Endometrial microvascular endothelial cells (primary cell): ENCODE measurements around the gene TRPV6. TPM values are rescaled to one million over a fixed set of nuclear protein-coding genes. Genes with fewer than 3 reads are reported as not detected.

Experiments
- in situ Hi-C: cut with HindIII; loops from 2 replicates; pipeline ENCODE4 v1.10.0; 2017; ENCODE audit warnings: low sequenced_read_pairs, low pct_unique_long_range_greater_than_20kb; ENCODE audit errors: inconsistent ontology term
- total RNA-seq: library from RNA; depleted of rRNA; stranded (reverse); fragments of >200 nt; gene quantifications from one replicate; pipeline ENCODE4 v1.2.3, GENCODE V29; 2015; ENCODE audit errors: inconsistent ontology term

TRPV6 gene
- total RNA-seq, 1 donor from 2014 or later = not detected

DNA sequence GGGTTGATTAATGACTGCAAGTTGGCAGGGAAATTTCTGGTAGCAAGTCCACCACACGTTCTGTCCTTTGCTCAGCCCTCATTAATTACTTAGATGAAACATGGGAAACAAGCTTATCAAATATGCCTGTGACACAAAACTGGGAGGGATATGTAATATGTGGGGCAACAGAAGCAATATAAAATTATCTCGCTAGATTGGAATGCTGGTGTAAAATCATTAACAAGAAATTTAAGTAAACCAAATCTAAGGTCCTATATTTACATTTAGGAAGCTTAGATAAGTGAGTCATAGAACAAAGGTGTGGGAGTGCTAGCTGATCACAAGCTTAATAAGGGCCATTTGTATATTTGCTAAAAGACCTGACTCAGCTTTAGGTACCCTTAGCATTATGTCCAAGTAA, 24.5 kb upstream of the TRPV6 start:
- in situ Hi-C loops = no loop called here

DNA sequence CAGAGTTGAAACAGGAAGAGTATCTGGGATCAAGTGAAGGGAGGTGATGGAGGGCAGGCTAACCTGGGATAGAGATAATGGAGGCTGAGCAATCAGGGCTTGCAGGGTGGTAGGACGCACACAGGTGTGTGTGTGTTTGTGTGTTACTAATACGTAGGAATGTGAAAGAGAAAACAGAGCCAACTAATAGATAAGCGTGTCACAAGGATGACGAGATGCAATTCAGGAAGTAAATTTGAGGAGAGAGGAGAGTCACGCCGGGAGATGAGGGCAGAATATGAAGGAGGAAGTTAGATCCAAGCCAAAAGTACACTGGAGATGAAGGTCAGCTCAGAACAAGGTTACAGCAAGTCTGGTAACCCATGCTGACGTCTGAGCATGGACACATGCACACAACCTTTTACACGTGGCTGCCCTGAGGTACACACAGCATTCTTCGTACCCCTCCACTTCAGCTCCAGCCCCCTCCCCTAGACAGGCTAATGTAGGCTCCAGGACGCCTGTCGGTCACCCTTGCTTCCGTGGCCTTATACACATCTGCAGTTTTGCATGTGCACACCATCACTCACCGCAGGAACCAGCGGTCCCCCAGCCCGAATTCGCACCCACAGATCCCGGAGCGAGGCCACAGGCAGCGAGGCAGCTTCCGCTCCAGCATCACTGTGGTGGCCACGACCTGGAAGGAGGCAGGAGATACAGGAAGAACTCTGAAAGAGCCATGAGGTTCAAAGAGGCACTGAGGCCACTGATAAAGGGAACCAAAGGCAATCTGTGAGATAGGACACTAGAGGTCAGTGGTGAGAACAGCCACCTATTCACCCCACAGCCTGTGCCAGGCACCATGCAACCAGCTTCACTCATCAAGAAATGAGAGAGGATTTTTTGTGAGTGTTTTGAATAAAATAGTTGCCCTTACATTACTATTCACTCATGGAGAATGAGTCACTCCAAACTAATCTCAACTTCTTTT, 23.7 kb upstream of the TRPV6 start:
- in situ Hi-C loops = no loop called here

DNA sequence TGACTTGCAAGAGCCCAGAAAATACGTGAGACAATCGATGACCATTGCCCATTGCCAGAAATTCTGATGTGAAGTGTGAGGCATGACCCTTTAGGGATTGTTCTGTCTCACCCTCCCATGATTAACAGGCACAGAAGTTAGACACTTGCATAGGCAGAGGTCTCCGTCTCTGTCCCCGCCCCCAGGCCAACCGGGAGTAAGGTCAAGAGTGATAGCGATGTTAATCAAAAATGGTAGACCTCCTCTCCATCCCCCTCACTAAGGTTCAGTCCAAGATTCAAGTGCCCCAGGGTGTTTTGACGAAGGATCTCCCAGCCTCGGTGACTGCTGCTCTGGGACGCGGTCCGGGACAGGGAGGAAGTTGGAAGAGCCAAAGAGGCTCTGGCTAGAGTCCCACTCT, 22.7 kb upstream of the TRPV6 start:
- in situ Hi-C loops = no loop called here

DNA sequence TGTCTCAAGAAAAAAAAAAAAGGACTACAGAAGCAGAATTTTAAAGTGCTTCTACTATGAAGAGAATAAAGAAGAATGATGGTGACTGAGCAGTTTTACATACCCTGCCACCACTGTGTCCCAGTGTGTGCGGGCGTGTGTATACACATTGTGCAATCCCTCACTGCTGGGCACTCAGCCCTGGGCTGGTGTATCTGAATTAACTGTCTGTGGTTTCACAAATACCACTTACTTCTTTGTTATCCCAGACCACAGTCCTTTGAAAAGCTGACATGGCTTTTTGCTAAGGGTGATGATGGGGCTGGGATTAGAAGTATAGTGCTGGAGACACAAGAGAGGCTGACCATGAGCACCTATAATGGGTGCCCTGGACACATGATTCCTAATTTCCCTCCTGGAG, 21.1 kb upstream of the TRPV6 start:
- in situ Hi-C loops = no loop called here

DNA sequence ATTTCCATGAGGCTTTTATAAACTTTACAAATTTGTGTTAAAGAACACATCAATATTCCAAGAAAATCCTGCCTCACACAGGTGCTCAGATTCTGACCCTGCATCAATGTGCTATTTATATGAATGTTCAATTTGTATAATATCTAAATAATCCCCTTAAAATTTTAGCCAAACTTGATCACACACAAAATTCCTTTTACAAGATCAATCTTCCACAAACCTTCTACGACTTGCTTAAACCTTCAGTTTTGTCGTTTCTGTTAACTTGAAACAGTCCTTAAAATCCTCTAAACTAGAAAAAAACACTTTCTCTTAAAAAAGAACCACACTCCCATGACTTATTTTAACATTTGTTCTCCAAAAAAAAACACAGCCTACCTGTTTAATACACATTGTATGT, 20.2 kb upstream of the TRPV6 start:
- in situ Hi-C loops = no loop called here

DNA sequence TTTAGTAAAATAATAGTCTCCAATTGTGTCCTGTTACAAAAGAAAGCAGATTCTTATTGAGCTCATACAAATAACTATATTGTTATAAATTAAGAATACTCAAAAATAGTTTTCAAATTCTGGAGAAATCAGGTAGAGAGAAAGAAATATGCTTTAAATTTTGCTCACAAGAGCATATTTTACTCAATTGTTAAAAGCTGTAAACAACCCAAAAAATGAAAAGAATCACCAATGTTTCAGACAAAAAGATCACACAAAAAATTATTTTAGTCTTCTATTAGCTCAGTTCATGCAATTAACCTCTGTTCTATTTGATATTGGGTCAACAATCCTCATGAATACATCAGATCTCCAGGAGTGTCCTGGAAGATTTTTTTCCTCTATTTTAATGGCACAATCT, 18.6 kb upstream of the TRPV6 start:
- in situ Hi-C loops = no loop called here

DNA sequence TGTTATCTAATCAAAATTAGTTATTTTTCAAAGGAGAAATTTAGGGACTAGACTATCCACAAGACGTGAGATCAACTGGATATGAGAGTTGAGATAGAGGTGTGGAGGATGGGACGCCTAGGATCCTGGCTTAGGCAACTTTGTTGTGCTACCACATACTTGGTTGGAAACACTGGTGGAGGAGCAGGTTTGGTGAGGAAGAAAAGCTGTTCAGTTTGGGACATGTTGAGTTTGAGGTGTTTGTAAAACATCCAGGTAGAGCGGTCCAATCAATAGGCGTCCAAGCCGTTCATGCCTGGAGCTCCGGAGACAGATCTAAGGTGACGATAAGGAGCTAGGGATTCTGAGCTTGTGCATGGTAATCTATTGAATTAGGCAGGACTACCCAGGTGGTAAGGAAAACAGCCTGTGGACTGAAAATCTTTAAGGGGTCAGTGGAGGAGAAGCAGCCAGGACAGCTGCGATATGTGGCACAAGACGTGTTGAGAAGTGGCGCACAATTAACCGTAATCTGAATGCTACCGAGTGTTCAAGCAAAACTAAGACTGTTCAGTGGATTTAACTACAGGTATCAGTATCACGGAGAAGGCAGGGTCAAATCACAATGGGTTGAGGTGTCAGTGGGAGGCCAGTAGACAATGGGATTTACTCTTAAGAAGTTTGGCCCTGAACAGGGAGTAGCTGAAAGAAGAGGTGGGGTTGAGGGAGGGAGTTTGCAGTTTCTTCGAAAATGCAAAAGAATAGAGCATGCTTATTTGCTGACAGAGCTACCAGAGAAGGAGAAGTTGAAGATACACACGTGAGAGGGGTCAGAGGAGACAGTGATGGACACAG, 16.1 kb upstream of the TRPV6 start:
- in situ Hi-C loops = no loop called here

DNA sequence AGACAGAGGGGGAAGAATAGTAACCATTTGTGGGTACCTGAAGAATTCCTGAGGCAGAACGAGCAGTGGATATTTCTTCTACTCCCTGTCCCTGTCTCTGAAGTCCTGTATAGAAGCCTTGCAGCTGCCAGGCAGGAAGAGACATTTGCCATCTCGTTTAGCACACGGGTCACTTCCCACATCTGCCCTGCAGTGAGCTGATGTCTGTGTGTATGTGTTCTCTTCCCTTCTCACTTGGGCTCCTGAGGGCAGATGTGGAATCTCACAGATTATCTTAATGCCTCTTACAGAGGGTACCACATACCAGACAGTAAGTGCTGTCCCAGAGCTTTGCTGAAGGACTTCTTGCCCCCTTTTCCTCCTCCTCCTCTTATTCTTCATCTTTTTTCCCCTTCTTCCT, 14.1 kb upstream of the TRPV6 start:
- in situ Hi-C loops = no loop called here

DNA sequence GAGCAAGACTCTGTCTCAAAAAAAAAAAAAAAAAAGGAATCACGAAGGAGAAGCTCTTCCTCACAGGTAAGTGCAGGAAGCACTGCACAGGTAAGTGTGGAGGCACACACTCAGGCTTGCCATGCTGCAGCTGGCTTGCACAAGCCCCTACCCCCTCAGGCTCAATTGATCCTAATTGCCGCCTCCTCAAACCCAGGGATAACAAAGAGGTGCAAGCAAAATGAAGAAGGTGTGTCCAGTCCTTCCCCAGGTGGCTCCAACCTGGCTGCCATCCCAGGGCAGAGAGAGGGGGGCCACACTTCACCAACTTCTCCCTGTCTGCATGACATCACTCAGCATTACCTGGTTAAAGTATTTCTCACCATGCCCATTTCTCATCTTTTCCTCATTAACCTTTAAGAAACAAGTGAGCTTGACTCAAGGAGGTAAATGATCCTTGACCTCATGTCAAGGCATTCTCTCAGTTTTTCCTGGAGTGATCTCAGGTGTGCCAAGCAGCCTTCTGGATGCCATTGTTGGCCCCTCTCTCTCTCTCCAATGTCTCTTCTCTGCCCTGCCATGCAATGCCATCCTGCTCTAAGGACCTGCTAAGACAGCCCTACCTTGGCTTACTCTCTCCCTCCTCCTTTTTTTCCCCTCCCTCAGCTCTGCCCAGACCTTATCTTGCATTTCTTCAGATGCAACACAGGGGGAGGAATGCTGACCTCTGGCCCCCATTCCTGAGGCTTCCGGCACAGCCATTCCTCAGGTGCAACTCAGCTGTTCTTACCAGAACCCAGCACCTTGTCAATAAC, 13.0 kb upstream of the TRPV6 start:
- in situ Hi-C loops = no loop called here

DNA sequence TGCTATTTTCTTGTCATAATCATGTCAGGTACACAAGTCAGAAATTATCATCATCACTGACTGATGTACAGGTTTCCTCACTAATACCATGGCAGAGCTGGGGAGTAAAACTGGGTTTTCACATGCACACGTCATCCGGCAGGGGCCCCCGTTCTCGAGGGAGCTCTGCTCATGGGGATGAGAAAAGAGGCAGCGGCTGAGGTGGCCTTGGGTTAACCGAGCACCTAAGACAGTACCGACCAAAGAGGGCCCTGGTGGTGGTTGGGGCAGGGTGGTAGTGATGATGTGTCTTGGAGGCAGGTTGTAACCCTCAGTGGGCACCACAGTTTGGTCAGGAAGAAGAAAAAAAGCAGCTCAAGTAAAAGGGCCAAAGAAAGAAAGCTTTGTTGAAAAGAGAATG, 12.1 kb upstream of the TRPV6 start:
- in situ Hi-C loops = no loop called here

DNA sequence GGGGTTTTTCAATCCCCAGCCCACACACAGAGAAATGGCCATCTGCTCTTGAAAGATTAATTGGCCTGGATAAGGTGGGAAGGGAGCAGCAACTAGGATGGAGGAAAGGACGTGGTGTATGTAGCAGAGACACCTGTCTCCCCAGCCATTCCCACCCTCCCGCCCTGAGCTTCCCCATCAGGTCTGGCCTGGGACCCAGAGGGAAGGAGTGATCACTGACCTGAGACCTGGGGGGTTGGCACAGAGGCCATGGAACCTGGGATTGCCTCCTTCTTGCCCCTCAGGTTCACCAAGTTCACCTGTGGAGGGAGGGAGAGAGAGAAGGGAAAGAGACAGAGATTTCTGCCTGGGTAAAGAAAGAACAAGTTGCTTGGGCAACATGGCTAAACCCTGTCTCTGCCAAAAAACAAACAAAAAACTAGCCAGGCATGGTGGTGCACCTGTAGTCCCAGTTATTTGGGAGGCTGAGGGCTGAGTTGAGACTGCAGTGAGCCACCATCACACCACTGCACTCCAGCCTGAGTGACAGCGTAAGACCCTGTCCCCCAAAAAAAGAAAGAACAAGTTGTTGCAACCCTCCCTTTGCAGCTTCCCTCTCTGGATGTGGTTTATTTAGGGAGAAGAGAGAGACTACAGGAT, 11.3 kb upstream of the TRPV6 start:
- in situ Hi-C loops = no loop called here

DNA sequence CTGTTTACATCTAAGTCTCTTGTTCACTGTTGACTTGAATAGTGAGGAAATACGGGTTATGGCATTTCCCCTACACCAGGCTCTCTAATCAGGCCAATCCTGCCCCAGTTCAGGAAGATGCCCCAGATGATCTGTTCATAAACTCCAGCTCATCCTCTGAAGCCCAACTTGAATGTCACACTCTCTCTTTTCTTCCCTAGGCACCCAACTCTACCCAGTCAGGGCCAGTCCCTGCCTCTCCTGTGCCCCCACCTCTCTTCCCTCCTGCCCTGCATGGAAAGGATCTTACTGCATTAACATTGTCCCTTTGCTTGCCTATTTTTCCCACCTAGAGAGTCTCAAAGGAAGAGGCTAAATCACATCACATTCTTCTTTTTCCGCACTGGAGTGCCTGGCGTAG, 10.6 kb upstream of the TRPV6 start:
- in situ Hi-C loops = no loop called here

DNA sequence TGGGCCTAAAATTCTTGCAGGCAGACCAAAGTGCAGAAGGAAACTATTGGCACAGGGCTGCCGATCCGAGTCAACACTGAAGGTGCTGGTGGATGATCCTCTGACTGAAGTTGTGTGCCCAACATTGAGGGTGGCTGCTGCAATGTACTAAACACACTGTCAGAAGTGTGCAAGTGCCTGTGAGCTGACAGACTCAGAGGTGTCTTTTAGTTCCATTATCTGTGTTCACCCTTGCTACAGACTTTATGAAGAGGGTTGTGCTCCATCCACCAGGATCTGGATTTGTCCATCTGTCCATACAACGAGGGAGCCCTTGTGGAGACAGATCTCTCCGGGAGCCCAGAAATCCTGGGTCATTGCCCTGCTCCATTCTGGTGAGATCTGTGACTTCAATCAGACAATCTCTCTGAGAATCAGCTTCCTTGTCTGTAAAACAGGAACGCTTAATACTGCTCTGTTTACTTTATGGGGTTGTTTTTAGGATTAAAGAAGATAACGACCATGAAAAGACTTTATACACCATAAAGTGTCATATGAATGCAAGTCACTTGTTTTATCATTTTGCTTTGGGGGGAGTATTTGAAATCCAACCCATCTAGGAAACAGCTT, 9.5 kb upstream of the TRPV6 start:
- in situ Hi-C loops = no loop called here

DNA sequence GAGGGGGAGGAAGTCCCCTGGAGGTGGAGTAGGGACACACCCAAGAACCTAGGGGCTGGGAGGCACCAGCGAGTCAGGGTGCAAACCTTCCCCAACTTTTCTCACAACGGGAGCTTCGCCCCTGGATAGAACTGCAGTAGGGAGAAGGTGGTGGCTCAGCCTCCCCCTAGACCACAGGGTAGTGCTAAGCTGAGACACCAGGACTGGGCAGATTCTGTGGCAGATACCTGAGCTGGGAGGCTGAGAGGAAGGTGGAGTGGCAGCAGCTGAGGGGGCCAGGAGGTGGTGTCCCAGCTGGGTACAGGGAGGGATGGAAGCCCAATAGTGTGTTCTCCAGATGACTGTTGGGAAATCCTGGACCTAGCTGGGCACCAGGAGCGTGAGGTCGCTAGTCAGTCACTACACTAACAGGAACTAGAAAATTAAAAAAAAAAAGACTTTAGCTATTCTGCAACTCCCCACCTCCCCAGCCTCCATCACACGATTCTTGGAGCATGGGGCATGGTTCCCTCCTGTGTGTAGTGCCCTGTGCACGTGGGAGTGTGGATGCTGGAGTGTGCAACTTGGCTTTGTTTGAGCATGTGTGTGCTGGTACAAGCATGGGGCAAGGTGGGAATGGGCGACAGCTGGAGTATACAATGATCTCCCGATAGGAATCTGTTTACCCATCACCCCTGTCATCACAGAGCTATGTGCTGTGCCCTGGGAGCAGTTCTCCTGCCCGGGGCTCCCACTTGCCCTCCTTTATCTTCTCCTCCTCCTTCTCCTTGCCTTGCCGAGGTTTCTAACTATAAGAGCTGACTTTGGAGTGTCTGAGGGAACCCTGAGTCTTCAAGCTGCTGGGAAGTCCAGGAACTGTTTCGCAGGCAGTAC, 8.8 kb upstream of the TRPV6 start:
- in situ Hi-C loops = no loop called here

DNA sequence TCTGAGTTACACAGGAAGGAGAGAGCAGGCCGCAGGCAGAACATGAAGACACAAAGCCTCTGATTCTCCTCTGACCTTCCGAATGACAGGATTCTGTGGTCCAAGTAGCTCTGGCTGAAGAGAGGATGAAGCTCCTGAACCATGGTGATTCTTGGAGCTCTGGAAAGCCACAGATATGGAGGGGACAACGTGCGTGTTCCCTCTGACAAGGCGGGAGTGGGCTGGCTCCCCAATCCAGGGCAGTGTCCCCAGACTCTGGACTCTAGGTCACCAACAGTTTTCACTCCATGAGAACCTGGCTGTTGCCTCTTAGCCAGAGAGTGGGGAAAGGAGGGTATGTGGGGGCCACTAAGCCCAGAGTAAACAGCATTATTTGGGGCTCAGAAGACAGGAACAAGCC, 7.4 kb upstream of the TRPV6 start:
- in situ Hi-C loops = no loop called here

DNA sequence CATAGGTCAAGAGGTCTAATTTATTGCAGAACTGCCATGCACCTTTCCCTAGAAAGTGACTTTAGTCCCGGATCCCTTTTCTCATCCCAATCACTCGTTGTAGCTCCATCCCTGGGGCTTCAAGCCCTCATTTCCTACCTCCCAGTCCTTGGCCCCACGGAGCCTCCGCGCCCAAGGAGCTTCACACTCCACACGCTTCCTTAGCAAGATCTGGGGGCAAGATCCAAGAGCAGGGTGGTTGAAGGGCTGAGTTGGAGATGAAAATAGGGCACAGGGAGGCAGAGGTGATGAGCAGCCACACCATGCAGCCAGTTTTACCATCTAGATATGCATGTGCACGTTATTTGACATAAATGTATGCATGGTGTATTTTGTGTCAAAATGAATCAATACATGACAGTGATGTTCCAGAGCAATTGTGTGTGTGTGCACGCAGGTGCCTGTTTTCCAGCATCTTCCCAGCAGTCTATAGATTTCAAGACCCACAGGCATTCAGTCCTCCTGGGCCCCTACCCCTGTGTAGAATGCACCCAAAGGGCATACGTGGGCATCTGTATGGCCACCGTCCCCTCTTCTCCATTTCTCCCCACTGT, 6.0 kb upstream of the TRPV6 start:
- in situ Hi-C loops = no loop called here

DNA sequence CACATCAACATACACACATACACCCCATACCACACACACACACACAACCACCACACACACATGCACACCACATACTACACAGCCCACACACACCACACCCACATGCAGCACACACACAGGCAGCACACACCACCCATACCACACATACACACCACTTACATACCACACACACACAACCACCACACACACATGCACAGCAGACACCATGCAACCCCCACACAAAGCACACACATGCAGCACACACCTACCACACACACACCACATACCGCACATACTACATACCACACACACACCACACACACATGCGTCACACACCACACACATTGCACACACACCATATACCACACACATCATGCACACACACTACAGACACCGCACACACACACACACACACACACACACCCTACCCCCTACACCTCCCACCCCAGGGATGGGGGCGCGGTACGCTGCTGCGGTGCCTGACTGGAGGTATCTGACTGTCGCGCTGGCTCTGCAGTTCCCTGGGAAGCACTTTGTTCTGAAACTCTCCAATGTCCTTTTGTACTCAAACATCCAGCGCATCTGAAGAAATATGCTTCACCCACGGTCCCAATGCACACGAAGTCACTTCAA, 5.4 kb upstream of the TRPV6 start:
- in situ Hi-C loops = no loop called here
